CD4-positive, CD25-positive, alpha-beta regulatory T cell (primary cell): ENCODE results near the gene SPDYE2. TPM values are rescaled to one million over a fixed set of nuclear protein-coding genes. Genes with fewer than 3 reads are reported as not detected.
"Not testable (repeated sequence)": the region's sequence is repeated elsewhere in the genome, so short reads cannot be mapped to it uniquely, and the experiment has no call there.

ENCODE experiments used
- ATAC-seq, 2 donors: fragments of 150-1000 bp; cut with Tn5 transposase; one replicate each; pipeline ENCODE4 v1.10.0; 2021; ENCODE audit warnings: low read depth in 2 of 2, moderate number of reproducible peaks in 2 of 2, moderate library complexity in 1 of 2
- DNase-seq, 3 donors: peaks; one replicate each; pipeline versions ENCODE4 v3.0.0 to v3.0.0-alpha.2; 2012 to 2022; ENCODE audit warnings: mixed read lengths in 1 of 3
- H3K27ac ChIP-seq: one replicate; pipeline ENCODE4 v1.7.0; 2013; ENCODE audit warnings: mild to moderate bottlenecking, low read length; ENCODE audit not compliant: insufficient read depth, poor library complexity, severe bottlenecking
- H3K27me3 ChIP-seq: one replicate; pipeline ENCODE4 v1.7.0; 2013; ENCODE audit warnings: low read length; ENCODE audit not compliant: control insufficient read depth, insufficient read depth
- H3K36me3 ChIP-seq: one replicate; pipeline ENCODE4 v1.7.0; 2013; ENCODE audit warnings: mild to moderate bottlenecking, low read length, moderate library complexity; ENCODE audit not compliant: control insufficient read depth, insufficient read depth
- H3K4me1 ChIP-seq: 2 replicates; pipeline ENCODE4 v1.7.0; 2013; ENCODE audit warnings: mild to moderate bottlenecking, low read length; ENCODE audit not compliant: insufficient read depth, control insufficient read depth, poor library complexity, severe bottlenecking
- H3K4me3 ChIP-seq: one replicate; pipeline ENCODE4 v1.7.0; 2013; ENCODE audit warnings: low read depth, mild to moderate bottlenecking, low read length, moderate library complexity
- H3K9me3 ChIP-seq, 2 experiments: 1 replicate in 1 of 2; 2 replicates in 1 of 2; pipeline ENCODE4 v1.7.0; 2013; ENCODE audit warnings: low read length in 2 of 2, mild to moderate bottlenecking in 1 of 2, moderate library complexity in 1 of 2; ENCODE audit not compliant: control insufficient read depth in 2 of 2
- H3K27ac Mint-ChIP-seq, 3 donors: one replicate each; pipeline ENCODE4 v1.8.0; 2020 to 2022; ENCODE audit warnings: mild to moderate bottlenecking in 3 of 3, mixed read lengths in 3 of 3, moderate library complexity in 2 of 3
- H3K27me3 Mint-ChIP-seq: one replicate; pipeline ENCODE4 v1.8.0; 2022; ENCODE audit warnings: mild to moderate bottlenecking, mixed read lengths
- H3K36me3 Mint-ChIP-seq: one replicate; pipeline ENCODE4 v1.8.0; 2020; ENCODE audit warnings: mixed read lengths
- H3K4me1 Mint-ChIP-seq, 4 donors: one replicate each; pipeline ENCODE4 v1.8.0; 2020 to 2022; ENCODE audit warnings: mixed read lengths in 4 of 4, mild to moderate bottlenecking in 1 of 4
- H3K4me3 Mint-ChIP-seq, 4 donors: one replicate each; pipeline ENCODE4 v1.8.0; 2020 to 2022; ENCODE audit warnings: mild to moderate bottlenecking in 4 of 4, mixed read lengths in 4 of 4, moderate library complexity in 3 of 4
- H3K9me3 Mint-ChIP-seq, 7 donors: one replicate each; pipeline ENCODE4 v1.8.0; 2020 to 2022; ENCODE audit warnings: mixed read lengths in 7 of 7, mild to moderate bottlenecking in 3 of 7, moderate library complexity in 2 of 7
- polyA plus RNA-seq, 4 donors: library from polyadenylated mRNA; unstranded; fragments of 300-500 nt; fragmentation: Illumina TruSeq; gene quantifications; one replicate each; pipeline ENCODE4 v1.2.3, GENCODE V29; 2021
- total RNA-seq: library from RNA; stranded (reverse); gene quantifications from one replicate; pipeline ENCODE4 v1.2.3, GENCODE V29; 2022

The SPDYE2 gene
- total and polyA plus RNA-seq, 5 donors from 2014 or later: 0.19 to 0.66 (median 0.39) TPM

DNA sequence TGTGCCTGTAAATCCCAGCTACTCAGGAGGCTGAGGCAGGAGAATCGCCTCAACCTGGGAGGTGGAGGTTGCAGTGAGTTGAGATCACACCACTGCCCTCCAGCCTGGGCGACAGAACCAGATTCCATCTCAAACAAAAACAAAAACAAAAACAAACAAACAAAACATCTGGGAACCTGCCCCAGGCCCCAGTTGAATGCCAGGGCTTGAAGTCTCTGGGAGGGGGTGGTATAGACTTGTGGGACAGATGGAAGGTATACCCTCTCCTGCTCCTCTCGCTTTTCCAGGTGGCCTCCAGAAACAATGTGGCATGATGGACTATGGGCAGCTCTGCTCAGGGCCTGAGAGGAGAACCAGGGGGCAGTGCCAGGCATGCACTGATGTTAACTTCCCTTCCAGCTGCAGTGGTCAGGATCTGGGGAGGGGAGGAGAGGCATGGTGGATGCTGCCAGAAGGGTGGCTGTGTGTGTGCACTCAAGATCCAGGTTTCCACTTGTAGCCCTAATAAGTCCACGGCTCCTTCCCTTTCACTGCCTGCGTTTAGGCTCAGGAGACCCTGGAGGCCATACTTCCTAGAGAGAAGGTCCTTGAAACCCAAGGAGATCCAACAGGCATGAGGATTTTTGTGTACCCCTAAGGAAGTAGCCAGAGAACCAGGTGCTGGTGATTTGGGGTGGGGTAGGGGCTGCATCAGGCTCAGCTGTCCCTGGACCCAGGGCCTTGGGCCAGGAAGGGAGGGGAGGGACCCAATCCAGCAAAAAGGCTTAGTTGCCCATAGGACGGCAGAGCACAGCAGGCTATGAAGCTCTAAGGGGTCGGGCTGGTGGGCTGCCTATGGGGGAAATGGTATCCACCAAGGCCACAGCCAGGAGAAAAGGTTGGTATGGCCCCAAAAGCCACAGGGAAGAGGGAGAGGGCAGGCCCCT is 26.6 kb downstream of the SPDYE2 start:
- H3K36me3 ChIP-seq, H3K27ac ChIP-seq, ATAC-seq, H3K36me3 Mint-ChIP-seq, H3K4me3 Mint-ChIP-seq, H3K9me3 ChIP-seq, H3K27me3 Mint-ChIP-seq, H3K27me3 ChIP-seq, H3K9me3 Mint-ChIP-seq, H3K4me1 ChIP-seq, H3K4me1 Mint-ChIP-seq, DNase-seq, H3K27ac Mint-ChIP-seq, H3K4me3 ChIP-seq: not testable (repeated sequence)

DNA sequence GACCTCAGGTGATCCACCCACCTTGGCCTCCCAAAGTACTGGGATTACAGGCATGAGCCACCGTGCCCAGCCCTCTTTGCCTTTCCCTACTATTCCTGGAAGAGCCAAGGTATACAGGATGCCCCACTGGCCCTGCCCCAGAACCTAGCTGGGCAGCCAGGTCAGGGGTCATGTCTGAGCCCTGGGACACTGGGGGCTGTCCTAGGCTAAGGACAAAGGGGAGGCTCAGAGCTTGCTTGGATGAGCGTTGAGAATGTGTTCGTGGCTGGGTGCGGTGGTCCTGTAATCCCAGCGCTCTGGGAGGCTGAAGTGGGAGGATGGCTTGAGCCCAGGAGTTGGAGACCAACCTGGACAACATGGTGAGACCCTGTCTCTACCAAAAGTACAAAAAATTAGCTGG is 27.5 kb downstream of the SPDYE2 start:
- not testable (repeated sequence) for H3K9me3 ChIP-seq, H3K27ac Mint-ChIP-seq, H3K4me1 ChIP-seq, H3K36me3 ChIP-seq, H3K9me3 Mint-ChIP-seq, H3K27me3 ChIP-seq, H3K4me3 ChIP-seq, H3K4me3 Mint-ChIP-seq, H3K36me3 Mint-ChIP-seq, H3K27ac ChIP-seq, H3K27me3 Mint-ChIP-seq, DNase-seq, H3K4me1 Mint-ChIP-seq
- peak in 1 of 2 donors; percentile 33 for ATAC-seq

GRCh38 chr7:102581722-102582121 is 30.7 kb downstream of the SPDYE2 start:
- H3K36me3 Mint-ChIP-seq, H3K27ac Mint-ChIP-seq, ATAC-seq, DNase-seq, H3K4me1 Mint-ChIP-seq, H3K9me3 Mint-ChIP-seq, H3K4me3 Mint-ChIP-seq, H3K27me3 Mint-ChIP-seq, H3K36me3 ChIP-seq, H3K27me3 ChIP-seq, H3K27ac ChIP-seq, H3K4me3 ChIP-seq, H3K4me1 ChIP-seq, H3K9me3 ChIP-seq: not testable (repeated sequence)

DNA sequence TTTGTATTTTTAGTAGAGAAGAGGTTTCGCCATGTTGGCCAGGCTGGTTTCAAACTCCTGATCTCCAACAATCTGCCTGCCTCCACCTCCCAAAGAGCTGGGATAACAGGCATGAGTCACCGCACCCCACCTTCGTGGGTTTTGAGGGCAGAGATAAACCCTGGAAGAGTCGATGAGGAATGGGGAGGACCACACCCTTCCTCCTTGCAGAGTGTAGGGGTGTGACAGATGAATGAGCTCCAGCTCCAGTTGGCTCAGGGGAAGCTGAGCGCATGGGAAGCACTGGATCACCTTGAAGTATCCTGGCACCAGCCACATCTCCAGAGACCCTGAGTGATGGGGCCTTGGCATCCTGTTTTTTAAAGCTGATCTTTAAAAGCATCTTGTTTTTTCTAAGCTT is 32.5 kb downstream of the SPDYE2 start:
- not testable (repeated sequence) for ATAC-seq, H3K36me3 ChIP-seq, H3K27ac Mint-ChIP-seq

GRCh38 chr7:102589857-102590256 is 38.8 kb downstream of the SPDYE2 start:
- peak; percentile 17 to 19 for ATAC-seq
- not testable (repeated sequence) for H3K4me1 ChIP-seq, H3K36me3 ChIP-seq, H3K4me1 Mint-ChIP-seq, H3K4me3 ChIP-seq, H3K9me3 Mint-ChIP-seq, H3K27me3 ChIP-seq, H3K27ac ChIP-seq, H3K27me3 Mint-ChIP-seq, H3K36me3 Mint-ChIP-seq, H3K4me3 Mint-ChIP-seq, DNase-seq, H3K9me3 ChIP-seq, H3K27ac Mint-ChIP-seq

More for the DNA sequence above, 32.5 kb downstream of the SPDYE2 start:
- not testable (repeated sequence) for H3K4me1 ChIP-seq, H3K27ac ChIP-seq, H3K36me3 Mint-ChIP-seq, H3K9me3 Mint-ChIP-seq, DNase-seq, H3K4me3 Mint-ChIP-seq, H3K4me1 Mint-ChIP-seq, H3K9me3 ChIP-seq, H3K27me3 Mint-ChIP-seq, H3K27me3 ChIP-seq, H3K4me3 ChIP-seq

DNA sequence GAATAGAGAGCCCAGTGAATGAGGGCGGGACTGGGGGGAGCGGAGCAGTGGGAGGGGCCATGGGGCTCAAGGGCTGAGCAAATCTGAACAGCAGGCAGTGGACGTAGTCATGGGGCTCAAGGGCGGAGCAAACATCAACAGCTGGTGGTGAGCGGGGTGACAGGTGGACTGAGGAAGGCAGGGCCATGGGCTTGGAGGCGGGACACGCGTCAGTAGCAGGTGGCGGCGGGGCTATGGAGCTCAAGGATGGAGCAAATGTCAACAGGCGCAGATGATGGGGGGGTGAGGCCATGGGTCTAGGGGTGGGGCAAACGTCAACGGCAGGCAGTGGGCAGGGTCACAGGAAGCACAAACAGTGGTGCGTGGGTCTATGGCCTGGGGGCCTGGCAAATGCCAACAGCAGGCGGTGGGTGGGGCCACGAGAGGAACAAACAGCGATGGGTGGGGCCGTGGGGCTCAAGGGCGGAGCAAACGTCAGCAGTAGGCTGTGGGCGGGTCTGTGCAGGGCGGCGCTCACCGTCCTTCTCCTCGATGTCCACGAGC is 41.5 kb downstream of the SPDYE2 start:
- not testable (repeated sequence) for H3K27me3 ChIP-seq, H3K27me3 Mint-ChIP-seq
- peak; percentile 53 to 66 for ATAC-seq

DNA sequence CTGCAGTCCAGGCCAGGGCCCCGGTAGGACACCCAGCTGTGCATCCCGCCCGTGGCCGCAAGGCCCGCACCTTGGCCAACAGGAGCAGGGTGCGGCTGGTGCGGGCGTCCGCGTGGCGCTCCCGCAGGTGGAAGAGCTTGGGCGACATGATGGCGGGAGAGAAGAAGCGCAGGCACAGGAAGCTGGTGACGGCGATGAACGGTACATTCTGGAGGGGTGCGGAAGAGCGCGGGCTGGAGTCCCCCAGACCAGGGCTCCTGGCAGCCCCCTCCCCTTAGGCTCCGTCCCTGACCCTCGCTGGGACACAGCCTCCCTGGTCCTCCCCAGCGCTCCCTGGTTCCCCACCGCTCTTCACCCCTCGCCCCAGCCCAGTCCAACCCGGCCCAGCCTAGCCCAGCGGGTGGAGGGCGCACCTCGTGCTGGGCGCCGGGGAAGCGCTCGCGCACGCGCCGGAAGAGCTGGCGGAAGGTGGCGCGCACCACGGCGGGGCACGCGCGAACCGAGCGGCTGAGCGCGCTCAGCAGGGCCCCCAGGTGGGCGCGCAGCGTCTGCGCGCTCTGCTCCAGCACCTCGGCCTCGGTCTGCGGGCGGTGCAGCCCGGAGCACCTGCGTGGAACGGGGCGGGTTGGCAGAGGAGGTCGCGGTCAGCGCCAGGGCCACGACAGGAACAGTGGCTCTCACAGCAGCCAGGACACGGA is 42.8 kb downstream of the SPDYE2 start:
- H3K36me3 Mint-ChIP-seq, H3K27ac Mint-ChIP-seq, H3K9me3 Mint-ChIP-seq, DNase-seq, H3K4me1 Mint-ChIP-seq, H3K27me3 Mint-ChIP-seq, H3K27ac ChIP-seq, H3K9me3 ChIP-seq, H3K27me3 ChIP-seq, H3K36me3 ChIP-seq, H3K4me1 ChIP-seq, H3K4me3 Mint-ChIP-seq, H3K4me3 ChIP-seq: not testable (repeated sequence)
- ATAC-seq: peak; percentile 70 to 78

More for the DNA sequence above, 41.5 kb downstream of the SPDYE2 start:
- H3K27ac ChIP-seq, H3K4me1 ChIP-seq, H3K4me3 Mint-ChIP-seq, H3K36me3 Mint-ChIP-seq, H3K9me3 ChIP-seq, H3K27ac Mint-ChIP-seq, H3K9me3 Mint-ChIP-seq, H3K36me3 ChIP-seq, H3K4me1 Mint-ChIP-seq, H3K4me3 ChIP-seq: not testable (repeated sequence)
- DNase-seq: peak in 2 of 3 donors; percentile 54 to 59
